ENCODE measurements around the gene DNAJC2. TPM values are rescaled to one million over a fixed set of nuclear protein-coding genes. Genes with fewer than 3 reads are reported as not detected.

DNAJC2 gene
- total and polyA plus RNA-seq, 2 donors (not counting 1 experiment from before 2014, with no cell fraction given), result 15.0 to 24.4 TPM

- Histone ChIP-seq H3K27ac (ENCODE audit: insufficient read depth, low read length) (no peak overlapping the region), H3K9me3 (ENCODE audit: control insufficient read depth, insufficient read depth, low read depth, low read length) (no peaks in the 10 kb centered on the region), H3K4me3 (replicated peaks in 1 of 4; ENCODE audit: control extremely low read depth in 1 of 4, insufficient read depth in 1 of 4, low read depth in 3 of 4, low read length in 4 of 4) (no peak overlapping the region), H4K20me1 (ENCODE audit: control insufficient read depth, extremely low read depth, insufficient read depth, low read length) (no peaks in the 10 kb centered on the region), H2AFZ (ENCODE audit: low read length) (no peak overlapping the region), H3K4me2 (ENCODE audit: extremely low read depth, insufficient read depth, low read length) (no peak overlapping the region), H3K36me3 (ENCODE audit: control insufficient read depth, insufficient read depth, low read length) (peaks cover 17% of the 10 kb centered on the region), H3K4me1 (ENCODE audit: control insufficient read depth, extremely low read depth, insufficient read depth, low read length) (no peaks in the 10 kb centered on the region), H3K27me3 (ENCODE audit: control insufficient read depth, insufficient read depth, low read length) (no peaks in the 10 kb centered on the region), H3K79me2 (ENCODE audit: control insufficient read depth, insufficient read depth, low read length) (no peaks in the 10 kb centered on the region), H3K9ac (ENCODE audit: insufficient read depth, low read length) (no peak overlapping the region)
- DNase-seq (ENCODE audit: low read depth in 2 of 2), result no peak
- TF ChIP-seq EZH2 (IDR thresholded peaks at IDR 0.05; ENCODE audit: low read length, missing control alignments), result no peak
- no peak for TF ChIP-seq CTCF (conservative IDR thresholded peaks at IDR 0.05 in 1 of 2, IDR thresholded peaks at IDR 0.05 in 1 of 2; ENCODE audit: low read depth in 1 of 2, low read length in 2 of 2)
These were observed 28.1 kb downstream of the DNAJC2 start for GRCh38 chr7:103316380-103316941.

GRCh38 chr7:103314852-103315251 lies 29.7 kb downstream of the DNAJC2 start:
- H3K9me3 ChIP-seq (ENCODE audit: control insufficient read depth, insufficient read depth, low read depth, low read length), result no peaks in the 10 kb centered on the region
- peaks cover 17% of the 10 kb centered on the region for H3K36me3 ChIP-seq (ENCODE audit: control insufficient read depth, insufficient read depth, low read length)
- TF ChIP-seq EZH2 (IDR thresholded peaks at IDR 0.05; ENCODE audit: low read length, missing control alignments) (no peak), CTCF (conservative IDR thresholded peaks at IDR 0.05 in 1 of 2, IDR thresholded peaks at IDR 0.05 in 1 of 2; ENCODE audit: low read depth in 1 of 2, low read length in 2 of 2) (no peak)
- no peak overlapping the region for H3K4me3 ChIP-seq (replicated peaks in 1 of 4; ENCODE audit: control extremely low read depth in 1 of 4, insufficient read depth in 1 of 4, low read depth in 3 of 4, low read length in 4 of 4)
- H3K79me2 ChIP-seq (ENCODE audit: control insufficient read depth, insufficient read depth, low read length), result no peaks in the 10 kb centered on the region
- H3K27me3 ChIP-seq (ENCODE audit: control insufficient read depth, insufficient read depth, low read length), result no peaks in the 10 kb centered on the region
- H3K4me1 ChIP-seq (ENCODE audit: control insufficient read depth, extremely low read depth, insufficient read depth, low read length), result no peaks in the 10 kb centered on the region
- H3K27ac ChIP-seq (ENCODE audit: insufficient read depth, low read length), result no peak overlapping the region
- H2AFZ ChIP-seq (ENCODE audit: low read length), result no peak overlapping the region
- no peak for DNase-seq (ENCODE audit: low read depth in 2 of 2)
- no peak overlapping the region for H3K9ac ChIP-seq (ENCODE audit: insufficient read depth, low read length)
- H3K4me2 ChIP-seq (ENCODE audit: extremely low read depth, insufficient read depth, low read length), result no peak overlapping the region
- H4K20me1 ChIP-seq (ENCODE audit: control insufficient read depth, extremely low read depth, insufficient read depth, low read length), result no peaks in the 10 kb centered on the region

- no peaks in the 10 kb centered on the region for H3K4me1 ChIP-seq (ENCODE audit: control insufficient read depth, extremely low read depth, insufficient read depth, low read length)
These were observed 36.9 kb downstream of the DNAJC2 start for GRCh38 chr7:103307503-103308231.

More at GRCh38 chr7:103307503-103308231, 36.9 kb downstream of the DNAJC2 start:
- H2AFZ ChIP-seq (ENCODE audit: low read length), result no peak overlapping the region
- DNase-seq (ENCODE audit: low read depth in 2 of 2), result no peak
- H3K4me3 ChIP-seq (replicated peaks in 1 of 4; ENCODE audit: control extremely low read depth in 1 of 4, insufficient read depth in 1 of 4, low read depth in 3 of 4, low read length in 4 of 4), result no peak overlapping the region
- H3K27me3 ChIP-seq (ENCODE audit: control insufficient read depth, insufficient read depth, low read length), result no peaks in the 10 kb centered on the region
- peaks cover 12% of the 10 kb centered on the region for H3K36me3 ChIP-seq (ENCODE audit: control insufficient read depth, insufficient read depth, low read length)
- no peak for TF ChIP-seq CTCF (conservative IDR thresholded peaks at IDR 0.05 in 1 of 2, IDR thresholded peaks at IDR 0.05 in 1 of 2; ENCODE audit: low read depth in 1 of 2, low read length in 2 of 2)
- no peak for TF ChIP-seq EZH2 (IDR thresholded peaks at IDR 0.05; ENCODE audit: low read length, missing control alignments)
- no peak overlapping the region for H3K27ac ChIP-seq (ENCODE audit: insufficient read depth, low read length)
- no peaks in the 10 kb centered on the region for H4K20me1 ChIP-seq (ENCODE audit: control insufficient read depth, extremely low read depth, insufficient read depth, low read length)
- no peaks in the 10 kb centered on the region for H3K79me2 ChIP-seq (ENCODE audit: control insufficient read depth, insufficient read depth, low read length)
- no peak overlapping the region for H3K4me2 ChIP-seq (ENCODE audit: extremely low read depth, insufficient read depth, low read length)
- H3K9me3 ChIP-seq (ENCODE audit: control insufficient read depth, insufficient read depth, low read depth, low read length), result no peaks in the 10 kb centered on the region
- no peak overlapping the region for H3K9ac ChIP-seq (ENCODE audit: insufficient read depth, low read length)

Data from fibroblast of lung (primary cell).